Pulmonary artery endothelial cell (primary cell): Measurements from ENCODE around the gene LIMS1. TPM values are rescaled to one million over a fixed set of nuclear protein-coding genes. Genes with fewer than 3 reads are reported as not detected.
"Not testable (repeated sequence)": the region's sequence is repeated elsewhere in the genome, so short reads cannot be mapped to it uniquely, and the experiment has no call there.

Experiments used
- DNase-seq: peaks from one replicate; pipeline ENCODE4 v3.0.0-alpha.2; 2011; ENCODE audit warnings: low read depth, low spot score
- total RNA-seq: library from RNA; depleted of rRNA; stranded (reverse); fragments of >200 nt; gene quantifications from 2 replicates; pipeline ENCODE4 v1.2.3, GENCODE V29; 2014

Gene LIMS1
- total RNA-seq, 1 donor from 2014 or later: 145 TPM

- DNase-seq: peak; percentile 96
These were observed 185.1 kb downstream of the LIMS1 start, which contains the start of gene RANBP2 for GRCh38 chr2:108719149-108720044. Gene RANBP2 (plus strand): TSS chr2:108719482. CDS start chr2:108719607, 125 bp downstream.

GRCh38 chr2:108726048-108726447, 191.8 kb downstream of the LIMS1 start:
- DNase-seq: not testable (repeated sequence)

DNA sequence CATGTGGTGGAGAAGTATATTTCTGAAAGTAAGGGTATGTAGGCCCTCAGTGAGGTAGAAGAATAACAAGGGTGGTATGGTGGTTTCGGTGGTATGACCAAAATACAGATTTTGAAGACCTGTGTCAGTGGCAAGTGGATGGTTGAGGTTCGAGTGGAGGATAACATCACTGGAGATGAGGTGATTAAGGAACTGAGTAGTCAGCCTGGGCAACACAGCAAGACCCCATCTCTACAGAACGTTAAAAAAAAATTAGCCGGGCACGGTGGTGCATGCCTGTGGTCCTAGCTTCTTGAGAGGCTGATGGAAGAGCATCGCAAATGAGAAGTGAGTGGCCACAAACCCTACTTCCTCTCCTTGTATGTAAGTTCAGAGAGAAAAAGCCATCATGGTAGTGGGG, 200.4 kb downstream of the LIMS1 start:
- DNase-seq: not testable (repeated sequence)

Other genes starting within 250 kb of the LIMS1 start
- gene SULT1C2, start 245.6 kb upstream of the LIMS1 start, total RNA-seq: not detected in 2 replicates
- gene SULT1C4, start 156.5 kb upstream of the LIMS1 start, total RNA-seq: 4.8 and 7.0 TPM in 2 replicates
- 16.4 and 21.6 TPM in 2 replicates for gene GCC2, start 85.3 kb upstream of the LIMS1 start, total RNA-seq
- gene RANBP2, start 185.0 kb downstream of the LIMS1 start, total RNA-seq: 72.5 and 104 TPM in 2 replicates